Measurements from ENCODE around the gene VSTM4.

DNA sequence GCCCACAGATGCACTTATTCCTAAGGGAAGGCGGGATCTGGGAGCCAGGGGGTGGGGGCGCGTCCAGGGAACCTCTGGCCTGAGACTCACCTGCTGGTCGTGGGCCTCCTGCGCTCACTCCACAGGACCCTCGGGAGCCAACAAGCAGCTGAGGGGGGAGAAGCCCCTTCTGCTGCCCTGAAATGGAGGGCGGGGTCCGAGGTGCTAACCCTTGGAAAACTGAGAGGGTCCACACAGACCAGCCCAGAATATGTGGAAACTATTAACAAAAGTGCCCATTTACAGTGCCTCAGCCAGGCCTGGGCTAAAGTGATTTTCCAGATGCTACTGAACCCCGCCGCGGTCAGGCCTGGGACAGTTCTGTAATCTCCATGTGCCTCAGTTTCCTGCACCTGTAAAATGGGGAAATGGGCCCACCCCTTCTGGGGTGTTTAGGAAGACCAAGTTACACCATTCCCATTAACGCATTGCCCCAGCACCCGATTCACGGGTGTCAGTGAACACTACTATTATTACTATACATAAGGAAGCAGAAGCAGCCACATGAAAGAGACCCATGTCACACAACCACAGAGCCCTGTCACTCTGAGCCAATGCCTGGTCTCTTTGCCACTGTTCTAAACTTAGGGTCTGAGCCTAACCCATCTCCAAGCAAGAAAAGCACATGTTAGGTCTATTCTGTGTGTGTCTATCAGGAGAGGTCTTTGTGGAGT, 630 bp upstream of the VSTM4 start:
- no peak for TF ChIP-seq POLR2A (IDR thresholded peaks at IDR 0.05; ENCODE audit: low read depth, low read length)
- TF ChIP-seq POLR2AphosphoS5 (IDR thresholded peaks at IDR 0.05; ENCODE audit: low read depth, low read length) = no peak
